Loucy (cell line): ENCODE measurements around the gene MAP2K4.

Experiments
- EZH2phosphoT487 ChIP-seq: fragments of 200-600 bp; IDR thresholded peaks from 2 replicates; pipeline ENCODE4 v1.6.1; 2018; ENCODE audit warnings: antibody characterized with exemption, mild to moderate bottlenecking, moderate library complexity, borderline replicate concordance
- TF ChIP-seq, protein P1 (sequence below): fragments of 200-600 bp; sonication (generic); conservative IDR thresholded peaks from 2 replicates; pipeline ENCODE4 v1.5.1; 2014; ENCODE audit warnings: mild to moderate bottlenecking, antibody characterized with exemption, low read length

DNA sequence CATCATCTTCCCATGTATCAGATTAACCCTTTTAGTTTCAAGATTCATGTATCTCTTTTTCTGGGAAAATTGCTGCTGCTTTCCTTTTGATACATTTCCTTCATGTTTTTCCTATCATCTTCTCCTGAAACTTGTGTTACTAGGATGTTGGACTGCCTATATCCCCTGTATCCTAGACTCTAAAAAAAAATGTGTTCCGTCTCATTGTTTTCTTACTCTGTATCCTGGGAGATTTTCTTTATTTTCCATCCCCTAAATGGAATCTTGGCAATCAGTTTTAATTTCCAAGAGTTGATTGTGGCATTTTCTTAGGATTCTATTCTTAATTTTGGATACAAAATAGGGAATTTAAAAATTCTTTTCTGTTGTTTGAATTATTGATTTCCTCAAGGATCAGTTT, 36.8 kb downstream of the MAP2K4 start:
- TF ChIP-seq, protein P1, sequence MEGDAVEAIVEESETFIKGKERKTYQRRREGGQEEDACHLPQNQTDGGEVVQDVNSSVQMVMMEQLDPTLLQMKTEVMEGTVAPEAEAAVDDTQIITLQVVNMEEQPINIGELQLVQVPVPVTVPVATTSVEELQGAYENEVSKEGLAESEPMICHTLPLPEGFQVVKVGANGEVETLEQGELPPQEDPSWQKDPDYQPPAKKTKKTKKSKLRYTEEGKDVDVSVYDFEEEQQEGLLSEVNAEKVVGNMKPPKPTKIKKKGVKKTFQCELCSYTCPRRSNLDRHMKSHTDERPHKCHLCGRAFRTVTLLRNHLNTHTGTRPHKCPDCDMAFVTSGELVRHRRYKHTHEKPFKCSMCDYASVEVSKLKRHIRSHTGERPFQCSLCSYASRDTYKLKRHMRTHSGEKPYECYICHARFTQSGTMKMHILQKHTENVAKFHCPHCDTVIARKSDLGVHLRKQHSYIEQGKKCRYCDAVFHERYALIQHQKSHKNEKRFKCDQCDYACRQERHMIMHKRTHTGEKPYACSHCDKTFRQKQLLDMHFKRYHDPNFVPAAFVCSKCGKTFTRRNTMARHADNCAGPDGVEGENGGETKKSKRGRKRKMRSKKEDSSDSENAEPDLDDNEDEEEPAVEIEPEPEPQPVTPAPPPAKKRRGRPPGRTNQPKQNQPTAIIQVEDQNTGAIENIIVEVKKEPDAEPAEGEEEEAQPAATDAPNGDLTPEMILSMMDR: no peak
- no peak for TF ChIP-seq EZH2phosphoT487
